NCI-H345 treated with DMSO at 0.1 percent for 48 hours (cell line): ENCODE data around the gene CDKN2A.

Experiments
- DNase-seq: peaks from one replicate; lab custom pipeline; 2025; ENCODE audit not compliant: unreplicated experiment; lab: John Stamatoyannopoulos, UW

CDKN2A gene

DNA sequence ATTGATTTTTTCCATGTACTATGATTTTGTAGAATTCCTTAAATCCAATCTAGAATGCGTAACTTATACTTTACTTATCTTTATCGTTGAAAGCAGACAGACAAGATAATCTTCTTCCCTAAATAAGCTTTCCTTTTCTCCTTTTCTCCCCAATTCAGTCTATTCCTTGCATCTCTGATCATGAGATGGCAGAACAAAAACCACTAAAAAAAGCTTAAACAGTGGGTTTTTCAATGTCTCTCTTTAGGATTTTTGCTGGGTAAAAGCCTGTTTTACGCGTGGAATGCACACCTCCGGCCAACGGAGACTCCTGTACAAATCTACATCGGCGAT, 14.2 kb upstream of the CDKN2A start:
- no peak for DNase-seq

DNA sequence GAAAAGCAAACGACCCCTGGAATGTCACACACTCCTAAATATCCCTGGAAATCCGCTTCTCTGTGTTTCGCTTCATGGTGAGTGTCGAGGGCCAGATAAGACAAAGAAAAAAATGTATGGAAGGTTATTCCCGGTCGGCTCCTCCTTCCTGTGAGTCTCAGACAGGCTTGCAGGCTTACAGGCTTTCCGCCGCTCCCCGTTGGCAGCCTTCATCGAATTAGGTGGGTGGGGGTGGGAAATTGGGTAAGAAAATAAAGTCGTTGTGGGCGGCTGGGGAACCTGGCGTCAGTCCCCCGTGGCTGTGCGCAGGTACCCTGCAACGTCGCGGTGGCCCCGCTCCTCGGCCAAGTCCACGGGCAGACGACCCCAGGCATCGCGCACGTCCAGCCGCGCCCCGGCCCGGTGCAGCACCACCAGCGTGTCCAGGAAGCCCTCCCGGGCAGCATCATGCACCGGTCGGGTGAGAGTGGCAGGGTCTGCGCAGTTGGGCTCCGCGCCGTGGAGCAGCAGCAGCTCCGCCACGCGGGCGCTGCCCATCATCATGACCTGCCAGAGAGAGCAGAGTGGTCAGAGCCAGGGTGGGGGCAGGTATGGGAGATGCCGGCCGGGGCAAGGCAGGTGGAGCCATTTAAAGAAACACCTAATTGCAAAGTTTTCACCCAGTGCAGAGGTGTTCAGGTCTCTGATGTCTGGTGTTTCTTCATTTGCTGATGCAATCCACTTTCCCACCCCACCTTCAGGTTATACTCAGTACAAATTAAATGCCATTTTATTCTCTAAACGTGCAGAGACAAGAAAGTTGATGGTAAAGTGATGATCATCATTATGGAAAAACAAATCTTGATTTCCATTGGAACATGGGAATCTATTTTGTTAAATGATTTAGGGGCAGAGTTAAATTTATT, 11.8 kb upstream of the CDKN2A start:
- no peak for DNase-seq

DNA sequence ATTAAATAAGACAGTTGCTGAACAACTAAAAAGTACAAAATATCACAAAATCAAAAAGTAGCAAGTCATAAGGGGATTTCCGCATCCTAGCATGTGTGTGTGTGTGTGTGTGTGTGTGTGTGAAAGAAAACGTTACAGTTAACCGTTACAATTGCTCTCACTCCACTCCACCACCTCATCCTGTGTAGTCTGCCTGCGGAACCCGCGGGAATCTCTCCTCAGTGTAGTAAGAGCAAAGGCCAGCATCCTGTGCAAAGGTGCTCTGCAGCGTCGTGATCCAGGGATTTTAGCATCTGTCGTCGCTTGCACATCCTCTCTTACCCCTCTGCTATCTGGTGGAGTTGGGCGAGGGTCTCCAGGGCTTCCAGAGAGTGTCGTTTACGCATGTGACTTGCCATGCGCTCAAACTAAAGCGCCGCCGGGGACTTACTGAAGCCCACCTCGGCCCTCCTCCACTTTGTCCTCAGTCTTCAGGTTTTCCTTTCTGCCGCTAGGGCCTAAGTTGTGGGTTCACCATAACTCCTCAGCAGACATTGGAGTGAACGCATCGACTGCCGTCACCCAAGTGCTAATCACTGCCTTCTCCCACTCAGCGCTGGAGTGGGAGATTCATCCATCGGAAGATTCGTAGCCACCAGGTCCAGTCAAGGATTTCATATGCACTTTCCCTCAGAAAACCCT, 11.0 kb upstream of the CDKN2A start:
- DNase-seq, result no peak

DNA sequence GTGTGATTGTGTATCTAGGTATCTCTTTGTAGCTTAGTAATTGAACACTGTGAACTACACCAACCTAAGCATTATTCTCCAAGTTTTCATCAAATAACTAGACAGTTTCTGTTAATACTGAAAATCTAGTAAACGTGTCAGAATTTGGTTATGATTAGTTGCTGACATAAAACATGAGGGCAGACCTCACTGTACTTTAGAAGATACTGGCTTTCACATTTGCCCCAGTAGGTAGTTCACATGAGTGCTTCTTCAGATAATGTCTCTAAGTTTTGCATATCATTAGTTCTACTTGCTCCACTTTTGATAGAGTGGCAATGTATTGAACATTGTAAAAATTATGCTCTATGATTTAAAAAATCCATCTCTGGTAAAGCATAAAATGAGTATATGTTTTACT, 7.8 kb upstream of the CDKN2A start:
- no peak for DNase-seq

DNA sequence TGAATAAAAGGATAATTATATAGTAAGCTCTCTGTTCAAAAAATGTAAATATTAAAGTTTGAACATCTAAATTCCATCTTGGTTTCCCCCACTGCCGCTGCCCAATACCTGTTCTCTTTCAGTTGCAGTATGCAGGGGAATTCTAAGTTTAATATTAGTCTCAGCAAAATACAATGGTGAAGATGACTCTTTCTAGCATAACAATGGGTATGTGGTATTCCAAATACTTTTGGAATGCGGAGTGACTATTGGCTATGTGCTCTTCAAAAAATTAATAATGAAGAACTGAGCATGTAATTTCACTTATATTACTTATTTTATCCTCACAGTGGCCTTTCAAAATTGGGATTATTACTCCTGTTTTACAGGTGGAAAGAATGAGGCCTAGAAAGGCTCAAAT, 3.8 kb upstream of the CDKN2A start:
- DNase-seq, result no peak

DNA sequence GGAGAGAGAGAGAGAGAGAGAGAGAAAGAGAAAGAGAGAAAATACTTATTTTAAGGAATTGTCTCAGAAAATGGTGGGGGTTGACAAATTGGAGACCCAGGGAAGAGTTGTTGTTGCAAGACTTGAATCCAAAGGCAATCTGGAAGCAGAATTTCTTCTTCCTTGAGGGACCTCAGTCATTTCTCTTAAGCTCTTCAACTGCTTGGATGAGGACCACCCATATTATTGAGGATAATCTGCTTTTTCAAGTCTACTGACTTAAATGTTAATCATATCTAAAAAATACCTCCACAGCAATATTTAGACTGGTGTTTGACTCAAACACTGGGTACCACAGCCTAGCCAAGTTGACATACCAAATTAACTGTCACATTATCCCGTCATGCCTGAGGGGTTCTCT, 3.3 kb upstream of the CDKN2A start:
- no peak for DNase-seq

DNA sequence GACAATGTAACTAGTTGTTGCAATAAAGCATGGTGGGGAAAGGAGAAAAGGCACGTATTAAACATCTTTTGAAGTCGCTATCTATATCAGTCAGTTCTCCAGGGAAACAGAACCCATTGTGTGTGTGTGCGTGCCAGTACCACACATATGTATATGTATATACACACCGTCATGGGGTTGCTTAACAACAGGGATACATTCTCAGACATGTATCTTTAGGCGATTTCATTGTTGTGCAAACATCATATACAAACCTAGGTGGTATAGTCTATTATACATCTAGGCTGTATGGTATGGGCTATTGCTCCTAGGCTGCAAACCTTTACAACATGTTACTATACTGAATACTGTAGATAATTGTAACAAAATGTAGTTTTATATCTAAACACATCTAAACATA, 2.7 kb upstream of the CDKN2A start:
- DNase-seq, result no peak

DNA sequence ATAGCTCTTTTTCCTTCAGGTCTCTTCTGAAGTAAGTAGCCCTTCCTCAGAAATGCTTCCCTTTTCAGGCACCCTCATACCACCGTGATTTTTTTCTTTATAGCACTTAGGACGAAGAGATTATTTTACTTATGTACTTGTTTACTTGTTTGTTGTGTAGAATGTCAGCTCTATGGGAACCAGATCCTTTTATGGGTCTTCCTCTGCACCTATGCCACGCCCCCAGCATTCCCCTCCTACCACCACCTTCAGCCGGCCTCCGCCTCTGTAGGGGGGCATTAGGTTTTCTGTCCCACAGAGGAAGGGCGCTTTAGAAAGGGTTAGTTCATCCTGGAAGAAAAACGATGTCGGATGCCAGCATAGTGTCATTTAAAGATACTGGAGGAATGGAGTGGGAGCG, 2.2 kb upstream of the CDKN2A start:
- no peak for DNase-seq

DNA sequence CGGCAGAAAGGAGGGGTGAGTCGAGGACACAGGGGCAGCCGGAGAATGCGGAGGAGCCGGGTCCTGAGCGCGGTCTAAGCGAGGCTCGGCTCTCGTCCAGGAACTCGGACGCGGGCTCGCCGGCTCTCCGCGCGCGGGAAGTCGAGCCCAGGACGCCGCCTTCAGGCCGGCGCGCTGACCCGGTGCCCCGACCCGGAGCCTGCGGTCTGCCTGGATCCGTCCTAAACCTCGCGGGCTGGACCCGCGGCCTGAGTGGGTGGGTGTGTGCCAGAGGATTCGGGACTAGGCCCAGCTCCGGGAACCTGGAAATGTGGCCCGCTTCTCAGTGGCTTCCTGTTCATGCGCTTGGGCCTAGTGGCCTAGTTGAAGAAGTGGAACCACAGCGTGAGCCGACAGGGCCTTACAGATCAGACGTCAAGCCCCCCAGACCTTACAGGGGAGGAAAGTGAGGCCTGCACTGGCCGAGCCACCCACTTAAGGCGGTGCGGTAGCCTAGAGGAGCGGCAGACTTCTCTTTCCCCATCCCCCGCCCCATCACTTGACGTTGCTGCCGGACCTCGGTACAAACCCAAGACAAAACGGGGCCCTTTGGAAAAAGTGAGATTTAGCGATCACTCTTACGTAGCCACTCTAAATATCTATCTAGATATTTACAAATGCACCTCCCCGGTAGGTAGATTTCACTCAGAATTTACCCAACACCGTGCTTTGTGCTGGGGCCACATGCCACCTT, 1.6 kb upstream of the CDKN2A start:
- peak; percentile 21 for DNase-seq

DNA sequence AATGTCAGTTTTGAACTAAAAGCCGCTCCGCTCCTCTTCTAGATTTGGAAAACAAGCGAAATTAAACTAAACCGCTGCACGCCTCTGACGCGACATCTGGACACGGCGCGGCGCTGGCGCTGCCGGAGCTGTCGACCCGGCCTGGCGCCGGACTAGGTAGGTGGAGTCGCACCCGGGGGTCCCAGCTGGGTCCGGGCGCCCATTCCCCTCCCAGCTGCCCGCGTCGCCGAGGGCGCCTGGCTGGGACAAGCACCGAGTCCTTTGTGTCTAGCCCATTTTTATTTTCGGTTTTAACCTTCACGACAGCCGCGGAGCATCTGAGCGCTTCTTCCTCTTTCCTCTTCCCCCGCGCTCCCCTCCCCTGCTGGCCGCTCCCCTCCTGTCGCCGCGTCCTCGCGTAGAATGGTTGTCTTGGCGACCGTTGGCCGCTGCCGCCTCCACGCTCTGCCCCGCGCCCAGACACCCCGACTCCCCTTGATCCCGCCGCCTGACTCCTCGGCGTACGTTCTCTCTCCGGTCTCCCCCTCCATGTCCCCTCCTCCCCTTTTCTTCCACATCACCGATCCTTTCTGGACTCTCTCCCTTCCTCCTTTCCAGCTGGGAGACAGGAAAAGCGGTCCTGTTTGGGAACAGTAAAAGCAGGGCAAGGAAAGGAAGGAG, 944 bp upstream of the CDKN2A start:
- DNase-seq, result peak; percentile 47

DNA sequence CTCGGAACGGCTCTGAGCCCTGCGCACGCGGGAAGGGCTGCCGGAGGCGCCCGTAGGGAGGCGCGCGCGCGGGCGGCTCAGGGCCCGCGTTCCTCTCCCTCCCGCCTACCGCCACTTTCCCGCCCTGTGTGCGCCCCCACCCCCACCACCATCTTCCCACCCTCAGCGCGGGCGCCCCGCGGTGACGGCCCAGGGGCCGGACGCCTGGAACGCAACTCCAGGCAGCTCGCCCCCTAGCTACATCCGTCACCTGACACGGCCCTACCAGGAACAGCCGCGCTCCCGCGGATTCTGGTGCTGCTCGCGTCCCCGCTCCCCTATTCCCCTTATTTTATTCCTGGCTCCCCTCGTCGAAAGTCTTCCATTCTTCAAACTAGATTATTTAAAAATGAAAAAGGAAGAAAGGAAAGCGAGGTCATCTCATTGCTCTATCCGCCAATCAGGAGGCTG, 389 bp upstream of the CDKN2A start, which contains the start of gene CDKN2B-AS1:
TSS of gene CDKN2B-AS1 (plus strand) at position 236 of the 450 bp plus-strand sequence.
- peak; percentile 90 for DNase-seq

DNA sequence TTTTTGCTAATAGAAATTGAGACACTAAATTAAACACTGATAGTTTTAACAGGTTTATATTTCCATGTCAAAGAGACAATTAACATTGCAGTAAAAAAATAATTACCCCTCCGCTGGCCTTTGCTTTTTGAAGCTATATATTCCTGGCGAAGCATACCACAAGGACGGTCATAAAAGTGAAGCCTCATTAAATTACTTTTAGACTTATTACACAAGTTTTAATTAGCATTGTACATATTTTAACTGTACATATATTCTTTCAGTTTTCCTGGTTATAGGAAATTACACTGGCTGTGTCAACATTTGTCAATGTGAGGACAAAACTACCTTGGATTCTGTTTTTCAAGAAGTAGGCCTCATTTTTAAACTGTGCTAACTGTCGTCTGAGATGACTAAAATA, 1.2 kb downstream of the CDKN2A start:
- no peak for DNase-seq

DNA sequence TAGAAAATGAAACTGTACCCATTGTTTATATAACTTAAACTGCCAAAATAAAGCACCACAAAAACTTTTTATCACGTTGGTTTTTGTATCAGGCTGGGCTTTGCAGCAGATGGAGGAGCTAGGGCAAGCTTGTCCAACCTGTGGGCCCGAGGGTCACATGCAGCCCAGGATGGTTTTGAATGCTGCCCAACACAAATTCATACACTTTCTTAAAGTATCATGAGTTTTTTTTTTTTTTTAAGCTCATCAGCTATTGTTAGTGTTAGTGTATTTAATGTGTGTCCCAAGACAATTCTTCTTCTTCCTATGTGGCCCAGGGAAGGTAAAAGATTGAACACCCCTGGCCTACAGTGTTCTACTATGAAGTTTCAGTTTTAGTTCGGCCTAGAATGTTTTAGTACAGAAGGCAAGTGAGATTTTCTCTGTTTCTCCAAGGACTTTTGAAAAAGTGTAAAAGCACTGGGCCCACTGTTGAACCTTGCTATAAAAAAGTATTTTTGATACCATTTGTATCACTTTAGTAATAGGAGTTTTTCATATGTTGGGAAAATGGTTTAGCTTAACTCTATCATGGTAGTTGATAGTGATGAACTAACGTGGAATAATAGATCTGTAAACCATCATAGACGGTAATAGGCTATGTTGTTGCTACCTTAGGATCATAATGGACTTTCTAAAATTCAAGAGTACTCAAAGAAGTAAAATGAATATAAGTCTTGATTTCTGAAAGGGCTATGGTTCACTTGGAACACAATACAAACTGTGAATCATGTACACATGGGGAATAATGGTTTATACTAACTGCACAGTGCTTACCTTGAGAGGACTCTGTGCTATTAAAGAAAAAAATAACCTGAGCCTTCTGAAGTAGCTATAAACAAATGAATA, 2.9 kb downstream of the CDKN2A start:
- no peak for DNase-seq

DNA sequence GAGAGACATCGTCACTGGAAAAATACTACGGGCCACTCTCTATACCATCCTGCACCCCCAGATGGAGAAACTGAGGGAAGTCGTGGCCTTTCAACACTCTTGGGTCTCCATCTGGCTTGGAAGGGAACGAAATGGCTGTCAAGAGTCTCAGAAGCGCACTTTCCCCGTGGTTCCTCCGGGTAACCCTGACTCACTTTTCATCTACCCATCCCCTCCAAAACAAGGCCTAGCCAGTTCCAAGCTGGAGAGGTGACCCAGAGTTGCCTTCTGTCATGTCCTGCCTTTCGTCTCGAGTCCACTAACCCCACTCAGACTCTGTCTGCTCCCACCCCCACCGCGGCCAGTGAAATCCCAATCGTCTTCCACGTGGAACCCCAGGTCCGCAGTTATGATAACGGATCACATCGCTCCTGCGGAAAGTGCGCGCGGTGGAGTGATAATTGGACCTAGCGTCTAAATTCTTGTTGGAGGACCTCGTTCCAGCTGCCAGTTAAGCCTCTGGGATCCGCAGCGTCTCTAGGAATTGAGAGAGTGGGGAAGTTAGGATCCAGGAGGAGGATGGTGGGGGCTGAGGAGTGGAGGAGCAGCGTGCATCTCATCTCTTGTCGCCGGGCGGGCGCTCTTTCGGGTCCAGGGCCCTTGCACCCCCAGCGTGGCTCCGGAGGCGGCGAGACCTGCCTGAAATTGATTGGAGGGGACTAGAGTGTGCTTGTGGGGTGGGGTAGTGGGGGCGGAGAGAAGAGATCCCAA, 4.6 kb downstream of the CDKN2A start:
- DNase-seq, result no peak

DNA sequence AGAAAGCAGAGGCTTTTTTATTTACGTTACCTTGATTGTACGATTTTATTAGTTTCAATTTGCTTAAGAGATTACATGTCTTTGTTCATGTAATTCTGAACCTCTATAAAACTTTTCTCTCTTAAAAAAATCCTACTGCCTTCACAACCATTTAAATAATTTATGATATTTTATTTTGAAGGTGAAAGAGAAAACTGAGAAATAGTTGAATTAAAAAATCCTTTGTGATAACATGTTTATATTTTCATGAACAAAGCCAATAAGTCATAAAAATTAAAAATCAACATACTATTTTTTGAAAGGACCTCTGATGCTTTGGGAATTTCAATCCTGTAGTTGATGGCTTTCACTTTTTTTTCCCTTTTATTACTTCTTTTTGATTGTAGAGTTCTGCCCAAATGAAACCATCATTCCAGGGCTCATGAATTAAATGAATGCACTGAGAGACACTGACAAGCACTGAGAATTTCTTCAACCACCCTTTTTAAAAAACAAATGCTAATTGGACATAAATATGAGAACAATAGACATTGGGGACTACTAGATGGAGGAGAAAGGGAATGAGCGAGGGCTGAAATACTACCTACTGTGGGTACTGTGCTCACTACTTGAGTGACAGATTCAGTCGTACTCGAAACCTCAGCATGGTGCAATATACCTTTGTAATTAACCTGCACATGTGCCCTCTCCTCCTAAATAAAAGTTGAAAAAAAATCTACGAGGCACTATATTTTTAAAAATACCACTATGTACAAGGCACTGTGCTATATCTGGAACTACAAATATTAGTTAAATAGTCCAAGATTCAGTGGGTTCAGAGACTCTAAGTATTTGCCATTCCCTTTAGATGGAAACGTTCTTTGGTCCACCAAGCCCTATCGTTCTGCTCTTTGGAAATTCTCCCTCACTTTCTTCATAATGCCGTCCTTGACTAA, 5.9 kb downstream of the CDKN2A start:
- no peak for DNase-seq

DNA sequence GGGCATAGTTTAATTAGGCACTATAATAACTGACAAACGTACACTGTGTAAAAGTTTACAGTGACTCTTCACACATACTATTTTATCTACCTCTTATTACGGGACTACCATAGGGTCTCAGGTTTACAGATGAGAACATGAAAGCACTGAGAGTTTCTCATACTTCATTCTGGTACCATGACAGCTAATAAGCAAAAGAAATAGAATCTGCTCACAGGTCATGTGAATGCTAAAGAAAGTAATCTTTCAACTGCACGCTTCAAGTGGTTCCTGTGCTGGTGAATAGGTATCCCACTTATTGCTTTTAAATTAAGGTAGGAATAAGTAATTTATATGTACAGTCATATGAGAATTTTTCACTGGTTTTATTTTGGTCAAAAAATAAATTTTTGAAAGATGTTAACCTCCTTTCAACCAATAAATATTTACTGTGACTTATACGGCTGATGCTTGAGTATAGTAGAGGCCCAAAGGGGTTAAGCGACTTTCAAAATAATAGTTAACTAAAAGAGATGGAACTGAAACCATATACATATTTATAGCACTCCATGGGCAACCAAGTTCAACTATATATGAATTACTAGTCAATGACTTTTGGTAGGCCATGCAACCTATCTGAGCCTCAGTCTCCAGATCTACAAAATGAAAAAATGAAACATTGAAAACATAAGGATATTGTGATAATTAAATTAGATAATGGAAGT, 8.1 kb downstream of the CDKN2A start:
- DNase-seq, result no peak

DNA sequence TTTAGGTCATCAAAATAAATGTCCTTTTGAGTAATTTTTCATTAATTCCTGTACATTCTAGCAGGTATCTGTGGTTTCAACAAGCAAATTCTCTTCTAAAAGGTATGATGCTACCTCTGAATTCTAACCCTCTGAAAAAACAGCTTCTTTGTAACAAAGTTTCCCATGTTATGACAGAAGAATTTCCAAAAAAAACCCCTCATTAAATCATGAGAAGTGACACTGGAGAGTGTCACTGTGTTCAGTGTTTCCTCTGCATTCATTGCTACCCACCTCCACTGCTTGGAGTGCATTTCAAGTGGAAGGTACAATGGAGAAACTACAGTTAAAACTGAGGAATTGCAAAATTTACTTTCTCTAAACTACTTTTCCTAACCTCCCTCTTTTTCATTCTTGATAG, 10.1 kb downstream of the CDKN2A start:
- no peak for DNase-seq

DNA sequence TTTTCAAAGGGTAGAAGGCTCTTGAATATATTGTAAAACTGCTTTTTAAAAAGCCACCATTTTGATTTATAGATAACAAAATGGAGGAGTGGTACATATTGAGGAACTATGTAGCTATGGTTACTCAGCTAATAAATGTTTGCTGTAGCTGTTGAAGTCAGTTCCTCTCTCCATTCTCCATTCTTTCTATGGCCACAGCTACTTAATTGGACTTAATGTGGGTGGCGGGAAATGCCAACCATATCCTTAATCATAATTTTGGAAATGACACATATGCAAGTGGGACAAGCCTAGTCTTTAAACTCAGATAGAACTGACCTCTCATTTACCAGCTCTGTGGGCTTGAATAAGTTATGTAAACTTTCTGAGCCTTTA, 10.6 kb downstream of the CDKN2A start:
- no peak for DNase-seq
